ENCODE results near the gene PKM. TPM values are rescaled to one million over a fixed set of nuclear protein-coding genes. Genes with fewer than 3 reads are reported as not detected.

Gene PKM
- total RNA-seq, 1 experiment from 2014 or later = 1,026 TPM

DNA sequence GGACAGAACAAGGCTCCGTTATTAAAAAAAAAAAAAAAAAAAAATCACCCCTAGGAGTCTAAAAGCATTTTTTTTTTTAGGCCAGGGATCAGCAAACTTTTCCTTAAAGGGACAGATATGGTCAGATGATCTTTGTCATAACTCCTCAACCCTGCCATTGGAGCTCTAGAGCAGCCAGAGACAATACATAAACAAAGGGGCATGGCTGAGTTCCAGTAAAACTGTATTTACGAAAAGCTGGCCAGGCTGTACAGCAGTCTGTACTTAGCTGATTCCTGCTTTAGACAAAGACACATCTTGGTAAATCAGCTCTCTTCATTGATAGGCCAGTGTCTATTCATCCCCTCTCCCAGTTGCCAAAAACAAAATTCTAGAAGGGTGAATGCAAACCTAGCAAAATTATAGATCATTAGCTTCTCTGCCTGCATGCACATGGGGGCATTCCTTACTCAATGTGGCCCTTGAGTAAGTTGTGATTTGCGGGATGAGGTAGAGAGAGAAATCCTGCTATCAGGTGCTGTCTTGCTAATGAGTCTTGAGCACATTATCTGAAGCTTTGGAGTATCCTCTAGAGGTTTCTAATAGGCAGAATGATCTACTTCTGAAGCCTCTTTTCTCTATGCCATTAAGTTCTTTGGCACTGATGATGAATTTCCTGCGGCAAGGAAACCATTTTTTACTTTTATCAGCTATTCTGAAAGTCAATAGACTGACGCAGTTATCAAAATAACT is 77.6 kb downstream of the PKM start:
- Histone ChIP-seq H4K91ac (ENCODE audit: insufficient read length, low read depth, low read length) (no peak overlapping the region), H3K9me3 (ENCODE audit: control insufficient read depth, low read depth, low read length) (no peaks in the 10 kb centered on the region), H3K79me1 (ENCODE audit: insufficient read depth, low read depth, low read length, poor library complexity, severe bottlenecking) (no peaks in the 10 kb centered on the region), H3K56ac (ENCODE audit: insufficient read length, low read depth, low read length) (no peak overlapping the region), H3K18ac (ENCODE audit: insufficient read length, low read depth, low read length) (no peak overlapping the region), H2BK5ac (ENCODE audit: insufficient read length, low read length) (no peak overlapping the region), H3K4me1 (ENCODE audit: insufficient read depth, low read length) (no peaks in the 10 kb centered on the region; the same call in 1 of the 2 replicates), H3K4me2 (ENCODE audit: insufficient read depth, insufficient read length, low read length) (no peak overlapping the region), H3K4ac (ENCODE audit: low read depth, low read length) (no peak overlapping the region), H2BK15ac (ENCODE audit: low read depth, low read length) (no peak overlapping the region), H3K14ac (ENCODE audit: insufficient read depth, low read length) (no peak overlapping the region), H3K27me3 (ENCODE audit: insufficient read depth, low read length) (no peaks in the 10 kb centered on the region; the same call in 1 of the 2 replicates), H3K27ac (ENCODE audit: insufficient read length, low read depth, low read length) (no peak overlapping the region), H2AFZ (ENCODE audit: low read length) (no peak overlapping the region), H4K20me1 (ENCODE audit: control insufficient read depth, insufficient read depth, insufficient read length) (no peaks in the 10 kb centered on the region), H3T11ph (ENCODE audit: low read length) (no peak overlapping the region), H4K5ac (ENCODE audit: insufficient read length, low read depth, low read length) (no peak overlapping the region), H3K79me2 (ENCODE audit: insufficient read depth, low read length) (no peaks in the 10 kb centered on the region), H2BK20ac (ENCODE audit: low read depth, low read length, poor library complexity, severe bottlenecking) (no peak overlapping the region), H2AK5ac (ENCODE audit: insufficient read length, low read length) (no peak overlapping the region), H2BK120ac (ENCODE audit: low read depth, low read length, poor library complexity, severe bottlenecking) (no peak overlapping the region), H3K23ac (ENCODE audit: insufficient read length, low read depth, low read length) (no peak overlapping the region), H4K8ac (replicated peaks; ENCODE audit: insufficient read length, low read depth, low read length) (no peak overlapping the region), H3K9ac (ENCODE audit: extremely low read depth, insufficient read length, low read length) (no peak overlapping the region), H2BK12ac (ENCODE audit: insufficient read length, low read depth, low read length) (no peak overlapping the region), H3K23me2 (ENCODE audit: insufficient read length, low read depth, low read length, poor library complexity, severe bottlenecking) (no peaks in the 10 kb centered on the region)
- Mint-ChIP-seq H3K4me3 (no peak overlapping the region), H3K27me3 (ENCODE audit: low read depth) (peaks cover 11% of the 10 kb centered on the region), H3K4me1 (peaks cover 10% of the 10 kb centered on the region in 2 experiments), H3K36me3 (ENCODE audit: insufficient read depth in 1 of 3, low read depth in 3 of 3) (no peaks in the 10 kb centered on the region), H3K27ac (no peak overlapping the region), H3K9me3 (no peaks in the 10 kb centered on the region)
- no peak for DNase-seq
- no CpG with 5 or more reads among the region's 5 CpGs for WGBS (ENCODE audit: extremely low coverage, insufficient read length, low lambda C conversion rate)
- TF ChIP-seq, protein P1, sequence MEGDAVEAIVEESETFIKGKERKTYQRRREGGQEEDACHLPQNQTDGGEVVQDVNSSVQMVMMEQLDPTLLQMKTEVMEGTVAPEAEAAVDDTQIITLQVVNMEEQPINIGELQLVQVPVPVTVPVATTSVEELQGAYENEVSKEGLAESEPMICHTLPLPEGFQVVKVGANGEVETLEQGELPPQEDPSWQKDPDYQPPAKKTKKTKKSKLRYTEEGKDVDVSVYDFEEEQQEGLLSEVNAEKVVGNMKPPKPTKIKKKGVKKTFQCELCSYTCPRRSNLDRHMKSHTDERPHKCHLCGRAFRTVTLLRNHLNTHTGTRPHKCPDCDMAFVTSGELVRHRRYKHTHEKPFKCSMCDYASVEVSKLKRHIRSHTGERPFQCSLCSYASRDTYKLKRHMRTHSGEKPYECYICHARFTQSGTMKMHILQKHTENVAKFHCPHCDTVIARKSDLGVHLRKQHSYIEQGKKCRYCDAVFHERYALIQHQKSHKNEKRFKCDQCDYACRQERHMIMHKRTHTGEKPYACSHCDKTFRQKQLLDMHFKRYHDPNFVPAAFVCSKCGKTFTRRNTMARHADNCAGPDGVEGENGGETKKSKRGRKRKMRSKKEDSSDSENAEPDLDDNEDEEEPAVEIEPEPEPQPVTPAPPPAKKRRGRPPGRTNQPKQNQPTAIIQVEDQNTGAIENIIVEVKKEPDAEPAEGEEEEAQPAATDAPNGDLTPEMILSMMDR (conservative IDR thresholded peaks at IDR 0.05) = no peak

Other genes with a start within 250 kb of the PKM start
- gene MYO9A, start 113.0 kb downstream of the PKM start, total RNA-seq (2021) = 20.7 and 21.4 TPM in 2 replicates
- gene SENP8, start 112.8 kb downstream of the PKM start, total RNA-seq (2021) = 4.8 and 4.9 TPM in 2 replicates
- 1.3 and 1.5 TPM in 2 replicates for gene GRAMD2A, start 33.4 kb downstream of the PKM start, total RNA-seq (2021)
- gene PARP6, start 41.4 kb upstream of the PKM start, total RNA-seq (2021) = 54.4 and 54.5 TPM in 2 replicates
- 0.13 and 0.18 TPM in 2 replicates for gene CELF6, start 89.0 kb upstream of the PKM start, total RNA-seq (2021)
- 54.7 and 58.9 TPM in 2 replicates for gene HEXA, start 144.8 kb upstream of the PKM start, total RNA-seq (2021)
- not detected in 2 replicates for gene TMEM202, start 167.1 kb upstream of the PKM start, total RNA-seq (2021)
- gene ARIH1, start 243.1 kb upstream of the PKM start, total RNA-seq (2021) = 158 and 161 TPM in 2 replicates